ENCODE data around the gene ZNF594.

ZNF594 gene

DNA sequence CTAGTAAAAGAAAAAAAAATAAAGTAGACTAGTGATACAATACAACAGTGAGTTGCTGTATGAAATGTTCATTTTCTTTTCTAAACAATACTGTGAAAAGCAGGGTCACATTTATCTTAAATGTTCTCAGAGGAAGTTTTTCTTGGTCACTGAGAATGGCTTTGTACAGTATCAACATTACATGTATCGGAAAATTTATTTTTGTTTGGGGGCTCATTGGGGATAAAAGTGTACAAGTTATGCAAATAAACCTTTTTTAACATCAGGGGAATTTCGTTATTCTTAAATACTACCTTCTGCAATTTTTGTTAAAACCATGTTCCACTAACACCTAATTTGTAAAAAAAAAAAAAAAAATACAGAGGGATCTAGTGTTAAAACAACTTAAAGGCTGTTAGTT is 8.7 kb upstream of the ZNF594 start:
- Histone ChIP-seq H3K4me1 (no peaks in the 10 kb centered on the region), H3K27me3 (no peaks in the 10 kb centered on the region), H3K4me3 (ENCODE audit: low read depth, low read length) (no peak overlapping the region), H3K36me3 (no peaks in the 10 kb centered on the region), H3K9me3 (no peaks in the 10 kb centered on the region)
- no peak for DNase-seq
- TF ChIP-seq, protein P1, sequence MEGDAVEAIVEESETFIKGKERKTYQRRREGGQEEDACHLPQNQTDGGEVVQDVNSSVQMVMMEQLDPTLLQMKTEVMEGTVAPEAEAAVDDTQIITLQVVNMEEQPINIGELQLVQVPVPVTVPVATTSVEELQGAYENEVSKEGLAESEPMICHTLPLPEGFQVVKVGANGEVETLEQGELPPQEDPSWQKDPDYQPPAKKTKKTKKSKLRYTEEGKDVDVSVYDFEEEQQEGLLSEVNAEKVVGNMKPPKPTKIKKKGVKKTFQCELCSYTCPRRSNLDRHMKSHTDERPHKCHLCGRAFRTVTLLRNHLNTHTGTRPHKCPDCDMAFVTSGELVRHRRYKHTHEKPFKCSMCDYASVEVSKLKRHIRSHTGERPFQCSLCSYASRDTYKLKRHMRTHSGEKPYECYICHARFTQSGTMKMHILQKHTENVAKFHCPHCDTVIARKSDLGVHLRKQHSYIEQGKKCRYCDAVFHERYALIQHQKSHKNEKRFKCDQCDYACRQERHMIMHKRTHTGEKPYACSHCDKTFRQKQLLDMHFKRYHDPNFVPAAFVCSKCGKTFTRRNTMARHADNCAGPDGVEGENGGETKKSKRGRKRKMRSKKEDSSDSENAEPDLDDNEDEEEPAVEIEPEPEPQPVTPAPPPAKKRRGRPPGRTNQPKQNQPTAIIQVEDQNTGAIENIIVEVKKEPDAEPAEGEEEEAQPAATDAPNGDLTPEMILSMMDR (IDR thresholded peaks at IDR 0.05; ENCODE audit: low read depth, low read length) = no peak

DNA sequence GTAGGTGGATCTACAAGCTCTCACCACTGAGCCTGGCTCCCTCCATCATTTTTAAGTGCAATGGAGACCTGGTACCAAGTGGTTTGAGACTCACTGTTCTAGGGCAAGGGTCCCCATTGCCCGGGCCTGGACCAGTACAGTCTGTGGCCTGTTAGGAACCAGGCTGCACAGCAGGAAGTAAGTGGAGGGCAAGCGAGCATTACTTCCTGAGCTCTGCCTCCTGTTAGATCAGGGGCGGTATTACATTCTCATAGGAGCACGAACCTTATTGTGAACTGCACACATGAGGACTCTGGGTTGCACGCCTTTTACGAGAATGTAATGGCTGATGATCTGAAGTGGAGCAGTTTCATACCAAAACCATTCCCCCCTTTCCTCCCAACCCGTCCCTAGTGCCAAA is 6.8 kb upstream of the ZNF594 start:
- H3K4me1 ChIP-seq = no peaks in the 10 kb centered on the region
- TF ChIP-seq, protein P1 (IDR thresholded peaks at IDR 0.05; ENCODE audit: low read depth, low read length) = no peak
- DNase-seq = no peak
- no peaks in the 10 kb centered on the region for H3K9me3 ChIP-seq
- H3K36me3 ChIP-seq = no peaks in the 10 kb centered on the region
- no peaks in the 10 kb centered on the region for H3K27me3 ChIP-seq
- no peak overlapping the region for H3K4me3 ChIP-seq (ENCODE audit: low read depth, low read length)

DNA sequence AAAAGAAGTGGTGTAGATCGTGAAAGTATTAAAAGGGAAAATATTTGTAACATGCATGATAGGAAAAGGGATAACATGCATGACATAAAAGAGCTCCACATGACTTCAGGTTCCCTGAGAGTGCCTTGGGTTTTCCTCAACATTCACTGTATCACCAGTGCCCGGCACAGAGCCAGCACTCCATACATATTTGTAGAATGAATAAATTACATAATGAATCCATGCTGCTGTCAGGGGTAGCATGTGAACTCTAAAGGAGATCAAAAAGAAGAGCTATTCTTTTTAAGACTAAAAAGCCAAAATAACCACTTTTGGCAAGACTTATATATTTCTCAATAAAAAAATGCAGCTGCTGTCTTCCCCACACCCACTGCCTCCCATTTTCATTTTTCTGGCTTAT is 2.7 kb upstream of the ZNF594 start:
- TF ChIP-seq, protein P1 (IDR thresholded peaks at IDR 0.05; ENCODE audit: low read depth, low read length) = no peak
- H3K27me3 ChIP-seq = no peaks in the 10 kb centered on the region
- no peaks in the 10 kb centered on the region for H3K4me1 ChIP-seq
- no peak for DNase-seq
- H3K9me3 ChIP-seq = no peaks in the 10 kb centered on the region
- no peak overlapping the region for H3K4me3 ChIP-seq (ENCODE audit: low read depth, low read length)
- H3K36me3 ChIP-seq = no peaks in the 10 kb centered on the region; the same call in 1 of the 2 replicates

DNA sequence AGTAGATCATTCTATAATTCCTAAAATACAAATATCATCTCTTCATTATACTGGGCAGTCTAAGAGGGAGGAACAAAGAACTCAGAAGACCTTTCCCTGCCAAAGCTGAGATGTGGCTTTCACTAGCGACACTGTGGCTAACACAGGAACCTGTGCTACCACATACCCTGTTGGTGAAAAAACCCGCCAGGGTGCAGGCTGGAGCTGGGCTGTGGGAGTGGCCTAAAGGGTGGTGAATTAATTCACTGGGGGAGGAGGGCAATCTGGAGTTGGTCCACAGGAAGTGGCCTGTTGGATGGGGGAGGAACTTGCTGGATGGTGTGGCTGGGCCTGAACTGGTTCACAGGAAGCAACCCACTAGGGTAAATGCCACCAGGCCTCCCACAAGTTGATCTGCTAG is 7.4 kb downstream of the ZNF594 start:
- Histone ChIP-seq H3K4me1 (no peaks in the 10 kb centered on the region), H3K9me3 (peaks cover 2% of the 10 kb centered on the region; the same call in 1 of the 2 replicates), H3K36me3 (no peaks in the 10 kb centered on the region), H3K4me3 (ENCODE audit: low read depth, low read length) (no peak overlapping the region), H3K27me3 (no peaks in the 10 kb centered on the region)
- DNase-seq = no peak
- TF ChIP-seq, protein P1 (IDR thresholded peaks at IDR 0.05; ENCODE audit: low read depth, low read length) = no peak

DNA sequence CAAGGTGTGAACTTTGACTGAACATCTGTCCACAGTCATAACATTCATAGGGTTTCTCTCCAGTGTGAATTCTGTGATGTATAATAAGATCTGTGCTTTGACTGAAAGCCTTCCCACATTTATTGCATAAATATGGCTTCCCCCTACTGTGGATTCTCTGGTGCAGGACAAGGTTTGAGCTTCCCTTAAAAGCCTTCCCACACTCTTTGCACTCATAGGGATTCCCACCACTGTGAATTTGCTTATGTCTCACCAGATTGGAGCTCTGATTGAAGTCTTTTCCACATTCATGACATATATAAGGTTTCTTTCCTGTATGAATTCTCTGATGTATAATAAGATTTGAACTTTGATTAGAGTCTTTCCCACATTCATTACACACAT is 8.3 kb downstream of the ZNF594 start:
- peaks cover 2% of the 10 kb centered on the region; the same call in 1 of the 2 replicates for H3K9me3 ChIP-seq
- TF ChIP-seq, protein P1 (IDR thresholded peaks at IDR 0.05; ENCODE audit: low read depth, low read length) = no peak
- H3K36me3 ChIP-seq = no peaks in the 10 kb centered on the region
- H3K4me3 ChIP-seq (ENCODE audit: low read depth, low read length) = no peak overlapping the region
- no peak for DNase-seq
- no peaks in the 10 kb centered on the region for H3K4me1 ChIP-seq
- H3K27me3 ChIP-seq = no peaks in the 10 kb centered on the region

DNA sequence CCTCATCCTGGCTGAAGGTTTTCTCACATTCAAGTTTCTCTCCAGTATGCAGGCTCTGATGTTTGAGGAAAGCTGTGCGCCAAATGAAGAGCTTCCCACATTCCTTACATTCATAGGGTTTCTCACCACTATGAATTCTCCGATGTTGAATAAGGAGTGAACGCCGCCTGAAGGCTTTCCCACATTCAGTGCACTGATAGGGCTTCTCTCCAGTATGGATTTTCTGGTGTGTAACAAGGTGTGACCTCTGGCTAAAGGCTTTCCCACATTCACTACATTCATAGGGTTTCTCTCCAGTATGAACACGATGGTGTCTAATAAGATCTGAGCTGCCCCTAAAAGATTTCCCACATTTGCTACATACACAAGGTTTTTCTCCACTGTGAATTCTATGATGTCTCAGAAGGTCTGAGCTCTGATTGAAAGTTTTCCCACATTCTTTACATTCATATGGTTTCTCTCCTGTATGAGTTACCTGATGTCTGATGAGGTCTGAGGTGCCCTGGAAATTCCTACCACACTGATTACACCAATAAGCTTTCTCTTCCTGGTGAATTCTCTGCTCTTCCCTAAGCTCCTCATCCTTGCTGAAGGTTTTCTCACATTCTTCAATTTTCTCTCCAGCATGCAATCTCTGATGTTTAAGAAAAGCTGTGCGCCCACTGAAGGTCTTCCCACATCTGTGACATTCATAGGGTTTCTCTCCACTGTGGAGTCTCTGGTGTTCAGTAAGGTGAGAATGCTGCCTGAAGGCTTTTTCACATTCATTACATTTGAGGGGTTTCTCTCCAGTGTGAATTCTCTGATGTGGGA is 8.9 kb downstream of the ZNF594 start:
- no peaks in the 10 kb centered on the region for H3K36me3 ChIP-seq
- H3K27me3 ChIP-seq = no peaks in the 10 kb centered on the region
- H3K9me3 ChIP-seq = peaks cover 2% of the 10 kb centered on the region; the same call in 1 of the 2 replicates
- H3K4me1 ChIP-seq = no peaks in the 10 kb centered on the region
- TF ChIP-seq, protein P1 (IDR thresholded peaks at IDR 0.05; ENCODE audit: low read depth, low read length) = no peak
- H3K4me3 ChIP-seq (ENCODE audit: low read depth, low read length) = no peak overlapping the region
- no peak for DNase-seq
